ENCODE data around the gene FAM25A. TPM values are rescaled to one million over a fixed set of nuclear protein-coding genes. Genes with fewer than 3 reads are reported as not detected.
"Not testable (repeated sequence)": the region's sequence is repeated elsewhere in the genome, so short reads cannot be mapped to it uniquely, and the experiment has no call there.

Gene FAM25A
- total RNA-seq, 2 donors from 2014 or later = not detected

- ATAC-seq; H3K4me3 Mint-ChIP-seq; H3K9me3 Mint-ChIP-seq; H3K4me1 Mint-ChIP-seq (ENCODE audit: low read depth in 2 of 2); H3K36me3 Mint-ChIP-seq; H3K27ac Mint-ChIP-seq; DNase-seq (ENCODE audit: low spot score): not testable (repeated sequence)
- peaks cover 25 to 40% of the 10 kb centered on the region in 2 donors for H3K27me3 Mint-ChIP-seq
Measured at GRCh38 chr10:86991362-86991761, 28.7 kb upstream of the FAM25A start.

- Mint-ChIP-seq H3K4me1 (ENCODE audit: low read depth in 2 of 2) (no peaks in the 10 kb centered on the region), H3K9me3 (no peaks in the 10 kb centered on the region), H3K27ac (no peak overlapping the region), H3K27me3 (peaks cover 22 to 36% of the 10 kb centered on the region in 2 donors), H3K4me3 (no peak overlapping the region), H3K36me3 (no peaks in the 10 kb centered on the region)
- DNase-seq (ENCODE audit: low spot score) (no peak), ATAC-seq (no peak)
Measured at GRCh38 chr10:86992456-86992855, 27.6 kb upstream of the FAM25A start.

- H3K27me3 Mint-ChIP-seq = peaks cover 20 to 31% of the 10 kb centered on the region in 2 donors
- no peak for ATAC-seq
- no peak overlapping the region for H3K4me3 Mint-ChIP-seq
- H3K36me3 Mint-ChIP-seq = no peaks in the 10 kb centered on the region
- no peak overlapping the region for H3K27ac Mint-ChIP-seq
- DNase-seq (ENCODE audit: low spot score) = no peak
- H3K4me1 Mint-ChIP-seq (ENCODE audit: low read depth in 2 of 2) = no peaks in the 10 kb centered on the region
- H3K9me3 Mint-ChIP-seq = no peaks in the 10 kb centered on the region
Measured at GRCh38 chr10:86992929-86993328, 27.2 kb upstream of the FAM25A start.

GRCh38 chr10:86999802-87000403 is 20.2 kb upstream of the FAM25A start:
- H3K4me3 Mint-ChIP-seq; H3K27ac Mint-ChIP-seq; H3K9me3 Mint-ChIP-seq; H3K36me3 Mint-ChIP-seq; H3K4me1 Mint-ChIP-seq (ENCODE audit: low read depth in 2 of 2); ATAC-seq; DNase-seq (ENCODE audit: low spot score); H3K27me3 Mint-ChIP-seq: not testable (repeated sequence)

GRCh38 chr10:87000491-87000890 is 19.6 kb upstream of the FAM25A start:
- Mint-ChIP-seq H3K36me3 (no peaks in the 10 kb centered on the region), H3K27me3 (no peaks in the 10 kb centered on the region), H3K4me3 (no peak overlapping the region), H3K9me3 (no peaks in the 10 kb centered on the region), H3K27ac (no peak overlapping the region), H3K4me1 (ENCODE audit: low read depth in 2 of 2) (no peaks in the 10 kb centered on the region)
- ATAC-seq (no peak), DNase-seq (ENCODE audit: low spot score) (no peak)

- H3K36me3 Mint-ChIP-seq, H3K9me3 Mint-ChIP-seq: not testable (repeated sequence)
Measured at GRCh38 chr10:87007124-87007523, 13.0 kb upstream of the FAM25A start.

GRCh38 chr10:87007674-87008073 is 12.4 kb upstream of the FAM25A start:
- H3K27me3 Mint-ChIP-seq; H3K9me3 Mint-ChIP-seq; H3K27ac Mint-ChIP-seq; H3K4me3 Mint-ChIP-seq; DNase-seq (ENCODE audit: low spot score); H3K36me3 Mint-ChIP-seq; ATAC-seq; H3K4me1 Mint-ChIP-seq (ENCODE audit: low read depth in 2 of 2): not testable (repeated sequence)

More at GRCh38 chr10:87007124-87007523, 13.0 kb upstream of the FAM25A start:
- ATAC-seq; H3K4me3 Mint-ChIP-seq; H3K4me1 Mint-ChIP-seq (ENCODE audit: low read depth in 2 of 2); DNase-seq (ENCODE audit: low spot score); H3K27me3 Mint-ChIP-seq; H3K27ac Mint-ChIP-seq: not testable (repeated sequence)

GRCh38 chr10:87008303-87008702 is 11.8 kb upstream of the FAM25A start:
- DNase-seq (ENCODE audit: low spot score); ATAC-seq; H3K4me1 Mint-ChIP-seq (ENCODE audit: low read depth in 2 of 2); H3K4me3 Mint-ChIP-seq; H3K27me3 Mint-ChIP-seq; H3K9me3 Mint-ChIP-seq; H3K36me3 Mint-ChIP-seq; H3K27ac Mint-ChIP-seq: not testable (repeated sequence)

- H3K27ac Mint-ChIP-seq, H3K4me3 Mint-ChIP-seq, H3K36me3 Mint-ChIP-seq: not testable (repeated sequence)
Measured at GRCh38 chr10:87009134-87009696, 10.9 kb upstream of the FAM25A start.

GRCh38 chr10:87013528-87013927 is 6.6 kb upstream of the FAM25A start:
- not testable (repeated sequence) for H3K4me1 Mint-ChIP-seq (ENCODE audit: low read depth in 2 of 2); DNase-seq (ENCODE audit: low spot score); H3K36me3 Mint-ChIP-seq; H3K4me3 Mint-ChIP-seq; H3K9me3 Mint-ChIP-seq; H3K27me3 Mint-ChIP-seq; ATAC-seq; H3K27ac Mint-ChIP-seq

More at GRCh38 chr10:87009134-87009696, 10.9 kb upstream of the FAM25A start:
- not testable (repeated sequence) for H3K9me3 Mint-ChIP-seq; H3K27me3 Mint-ChIP-seq; DNase-seq (ENCODE audit: low spot score); H3K4me1 Mint-ChIP-seq (ENCODE audit: low read depth in 2 of 2); ATAC-seq

GRCh38 chr10:87014986-87015716 is 4.9 kb upstream of the FAM25A start:
- not testable (repeated sequence) for ATAC-seq; H3K36me3 Mint-ChIP-seq; DNase-seq (ENCODE audit: low spot score); H3K27ac Mint-ChIP-seq; H3K9me3 Mint-ChIP-seq; H3K4me3 Mint-ChIP-seq; H3K27me3 Mint-ChIP-seq; H3K4me1 Mint-ChIP-seq (ENCODE audit: low read depth in 2 of 2)

- not testable (repeated sequence) for H3K9me3 Mint-ChIP-seq; H3K4me3 Mint-ChIP-seq; DNase-seq (ENCODE audit: low spot score); H3K27me3 Mint-ChIP-seq; H3K36me3 Mint-ChIP-seq; ATAC-seq; H3K27ac Mint-ChIP-seq; H3K4me1 Mint-ChIP-seq (ENCODE audit: low read depth in 2 of 2)
Measured at GRCh38 chr10:87018127-87018526, 2.0 kb upstream of the FAM25A start.

- ATAC-seq, H3K27ac Mint-ChIP-seq: not testable (repeated sequence)
Measured at GRCh38 chr10:87019066-87019465, 1.0 kb upstream of the FAM25A start.

GRCh38 chr10:87019504-87019903 is 590 bp upstream of the FAM25A start:
- not testable (repeated sequence) for ATAC-seq; DNase-seq (ENCODE audit: low spot score); H3K27ac Mint-ChIP-seq; H3K9me3 Mint-ChIP-seq; H3K4me1 Mint-ChIP-seq (ENCODE audit: low read depth in 2 of 2); H3K36me3 Mint-ChIP-seq; H3K27me3 Mint-ChIP-seq; H3K4me3 Mint-ChIP-seq

More at GRCh38 chr10:87019066-87019465, 1.0 kb upstream of the FAM25A start:
- not testable (repeated sequence) for H3K36me3 Mint-ChIP-seq; DNase-seq (ENCODE audit: low spot score); H3K27me3 Mint-ChIP-seq; H3K9me3 Mint-ChIP-seq; H3K4me3 Mint-ChIP-seq; H3K4me1 Mint-ChIP-seq (ENCODE audit: low read depth in 2 of 2)
